Liver (tissue), 9 donors: ENCODE data around the gene ADAT2. TPM values are rescaled to one million over a fixed set of nuclear protein-coding genes. Genes with fewer than 3 reads are reported as not detected.

Experiments used
- DNase-seq: peaks from one replicate; pipeline ENCODE4 v3.0.0-alpha.2; 2017; ENCODE audit warnings: low spot score
- H3K27ac ChIP-seq, 2 donors: one replicate each; pipeline ENCODE4 v1.7.0; 2013; ENCODE audit warnings: inconsistent platforms in 2 of 2, low read length in 2 of 2, control low read depth in 1 of 2, low read depth in 1 of 2, mild to moderate bottlenecking in 1 of 2
- H3K27me3 ChIP-seq, 4 donors: one replicate each; pipeline versions ENCODE4 v1.6.1 to v1.7.0; 2013; ENCODE audit warnings: low read length in 3 of 4, inconsistent platforms in 1 of 4, mild to moderate bottlenecking in 1 of 4, moderate library complexity in 1 of 4; ENCODE audit not compliant: control insufficient read depth in 4 of 4, insufficient read depth in 4 of 4
- H3K36me3 ChIP-seq, 4 donors: one replicate each; pipeline versions ENCODE4 v1.6.1 to v1.7.0; 2013; ENCODE audit warnings: low read length in 3 of 4, mild to moderate bottlenecking in 3 of 4, low read depth in 1 of 4, moderate library complexity in 1 of 4; ENCODE audit not compliant: control insufficient read depth in 4 of 4, insufficient read depth in 3 of 4
- H3K4me1 ChIP-seq, 4 donors: one replicate each; pipeline versions ENCODE4 v1.6.1 to v1.7.0; 2013; ENCODE audit warnings: low read length in 3 of 4, mild to moderate bottlenecking in 3 of 4, moderate library complexity in 1 of 4; ENCODE audit not compliant: control insufficient read depth in 4 of 4, insufficient read depth in 4 of 4
- H3K4me3 ChIP-seq, 3 donors: one replicate each; pipeline versions ENCODE4 v1.6.1 to v1.7.0; 2013; ENCODE audit warnings: low read length in 3 of 3, control low read depth in 1 of 3, low read depth in 1 of 3, mild to moderate bottlenecking in 1 of 3
- H3K9ac ChIP-seq, 2 donors: one replicate each; pipeline ENCODE4 v1.7.0; 2013; ENCODE audit warnings: low read length in 2 of 2, mild to moderate bottlenecking in 2 of 2, moderate library complexity in 2 of 2, control low read depth in 1 of 2, low read depth in 1 of 2
- H3K9me3 ChIP-seq, 4 donors: one replicate each; pipeline versions ENCODE4 v1.6.1 to v1.7.0; 2013; ENCODE audit warnings: low read length in 3 of 4; ENCODE audit not compliant: control insufficient read depth in 4 of 4
- FOXA1 ChIP-seq: IDR thresholded peaks from 2 replicates; pipeline ENCODE4 v1.6.1; 2016; ENCODE audit warnings: antibody characterized with exemption
- GABPA ChIP-seq, 2 donors: IDR thresholded peaks in 1 of 2; conservative IDR thresholded peaks in 1 of 2; 2 replicates each; pipeline ENCODE4 v1.6.1; 2016; ENCODE audit warnings: antibody characterized with exemption in 2 of 2, mild to moderate bottlenecking in 1 of 2, moderate library complexity in 1 of 2
- HNF4A ChIP-seq, 2 donors: conservative IDR thresholded peaks; 2 replicates each; pipeline ENCODE4 v1.6.1; 2016; ENCODE audit warnings: antibody characterized with exemption in 2 of 2, mild to moderate bottlenecking in 2 of 2
- JUND ChIP-seq, 2 donors: IDR thresholded peaks; 2 replicates each; pipeline ENCODE4 v1.6.1; 2016; ENCODE audit warnings: antibody characterized with exemption in 2 of 2
- NR2F2 ChIP-seq: IDR thresholded peaks from 2 replicates; pipeline ENCODE4 v1.6.1; 2016; ENCODE audit warnings: antibody characterized with exemption
- RAD21 ChIP-seq, 2 donors: IDR thresholded peaks; 2 replicates each; pipeline ENCODE4 v1.6.1; 2016; ENCODE audit warnings: antibody characterized with exemption in 2 of 2, mild to moderate bottlenecking in 2 of 2
- SP1 ChIP-seq: IDR thresholded peaks from 2 replicates; pipeline ENCODE4 v1.6.1; 2018; ENCODE audit warnings: antibody characterized with exemption, mild to moderate bottlenecking
- WGBS: extraction: QIAGEN DNeasy Blood & Tissue Kit; methylation state at CpG from one replicate; pipeline ENCODE4 v1.1.7; 2013; 5-methylcytosine and 5-hydroxymethylcytosine counted together
- polyA plus RNA-seq, 2 donors: library from polyadenylated mRNA; stranded (reverse) in 1 of 2; unstranded in 1 of 2; fragments of 200-250 nt in 1 of 2; fragments of >200 nt in 1 of 2; fragmentation: Nextera tagmentation in 1 of 2; extraction: Ambion mirVana in 1 of 2; gene quantifications; one replicate each; pipeline versions ENCODE4 v1.2.1 to v1.2.3, GENCODE V29; 2013 to 2015
- total RNA-seq, 2 donors: library from RNA; depleted of rRNA; stranded (reverse); fragments of >200 nt; gene quantifications; one replicate each; pipeline ENCODE4 v1.2.3, GENCODE V29; 2014
- TF ChIP-seq, protein P1 (sequence below): fragments of 150-350 bp; IDR thresholded peaks from 2 replicates; pipeline ENCODE4 v1.5.1; 2017; ENCODE audit warnings: improper control_type of control experiment, low read depth, low read length; ENCODE audit not compliant: missing input control
- TF ChIP-seq, protein P2 (sequence below): IDR thresholded peaks from 2 replicates; pipeline ENCODE4 v1.6.1; 2016; ENCODE audit warnings: antibody characterized with exemption
- TF ChIP-seq, protein P3 (sequence below): IDR thresholded peaks from 2 replicates; pipeline ENCODE4 v1.6.1; 2016; ENCODE audit warnings: antibody characterized with exemption, mild to moderate bottlenecking
- TF ChIP-seq, protein P4 (sequence below): IDR thresholded peaks from 2 replicates; pipeline ENCODE4 v1.6.1; 2016; ENCODE audit warnings: antibody characterized with exemption
- donor health status: healthy.
- donor health status: healthy.
- donor health status: healthy.
- donor health status: healthy.
- donor health status: healthy.

ADAT2 gene
- total and polyA plus RNA-seq, 4 donors: 1.4 to 3.7 (median 2.5) TPM

DNA sequence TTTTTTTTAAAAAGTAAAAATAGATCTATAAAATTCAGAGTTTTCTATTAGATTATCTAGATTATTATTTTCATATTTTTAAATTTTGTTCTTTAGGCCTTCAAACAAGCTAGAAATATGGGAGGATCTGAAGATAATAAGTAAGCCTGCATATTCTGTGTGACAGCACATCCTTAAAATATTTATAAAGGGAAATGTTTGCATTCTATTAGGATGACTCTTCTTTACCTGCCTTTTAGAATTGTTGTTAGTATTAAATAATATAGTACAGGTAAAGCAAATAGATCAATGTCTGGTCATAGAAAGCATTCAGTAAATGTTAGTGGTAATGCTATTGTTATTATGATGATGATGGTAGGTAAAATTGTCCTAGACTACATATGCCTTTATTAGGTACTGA is 17.5 kb upstream of the ADAT2 start:
- Histone ChIP-seq H3K9me3 (no peaks in the 10 kb centered on the region), H3K27me3 (no peaks in the 10 kb centered on the region), H3K27ac (no peak overlapping the region), H3K4me3 (no peak overlapping the region), H3K9ac (no peak overlapping the region), H3K36me3 (peaks cover 2 to 23% (median 8%) of the 10 kb centered on the region in 4 donors), H3K4me1 (no peaks in the 10 kb centered on the region)
- no peak for TF ChIP-seq NR2F2
- no peak for DNase-seq

DNA sequence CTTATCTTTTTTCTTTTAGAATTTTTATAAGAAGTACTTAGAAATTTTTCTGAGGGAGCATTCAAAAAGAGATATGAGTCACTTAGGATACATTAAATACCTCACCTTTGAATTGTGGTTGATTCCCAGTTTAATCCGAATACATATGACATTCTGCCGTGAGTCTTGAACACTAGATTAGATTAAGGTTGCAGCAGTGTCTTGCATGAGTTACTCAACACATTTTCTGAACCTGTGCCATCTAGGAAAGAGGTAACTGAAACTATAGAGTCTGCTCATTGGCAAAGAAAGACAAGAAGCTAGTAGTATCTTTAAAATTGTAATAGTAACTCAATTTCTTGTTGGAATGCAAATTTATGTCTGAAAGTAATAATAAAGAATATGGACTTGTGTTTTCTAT is 15.1 kb upstream of the ADAT2 start:
- TF ChIP-seq SP1 (no peak), HNF4A (conservative IDR thresholded peaks at IDR 0.05) (no peak), NR2F2 (no peak), RAD21 (IDR thresholded peaks at IDR 0.05) (no peak), JUND (IDR thresholded peaks at IDR 0.05) (no peak)
- TF ChIP-seq, protein P1, sequence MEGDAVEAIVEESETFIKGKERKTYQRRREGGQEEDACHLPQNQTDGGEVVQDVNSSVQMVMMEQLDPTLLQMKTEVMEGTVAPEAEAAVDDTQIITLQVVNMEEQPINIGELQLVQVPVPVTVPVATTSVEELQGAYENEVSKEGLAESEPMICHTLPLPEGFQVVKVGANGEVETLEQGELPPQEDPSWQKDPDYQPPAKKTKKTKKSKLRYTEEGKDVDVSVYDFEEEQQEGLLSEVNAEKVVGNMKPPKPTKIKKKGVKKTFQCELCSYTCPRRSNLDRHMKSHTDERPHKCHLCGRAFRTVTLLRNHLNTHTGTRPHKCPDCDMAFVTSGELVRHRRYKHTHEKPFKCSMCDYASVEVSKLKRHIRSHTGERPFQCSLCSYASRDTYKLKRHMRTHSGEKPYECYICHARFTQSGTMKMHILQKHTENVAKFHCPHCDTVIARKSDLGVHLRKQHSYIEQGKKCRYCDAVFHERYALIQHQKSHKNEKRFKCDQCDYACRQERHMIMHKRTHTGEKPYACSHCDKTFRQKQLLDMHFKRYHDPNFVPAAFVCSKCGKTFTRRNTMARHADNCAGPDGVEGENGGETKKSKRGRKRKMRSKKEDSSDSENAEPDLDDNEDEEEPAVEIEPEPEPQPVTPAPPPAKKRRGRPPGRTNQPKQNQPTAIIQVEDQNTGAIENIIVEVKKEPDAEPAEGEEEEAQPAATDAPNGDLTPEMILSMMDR: no peak
- TF ChIP-seq, protein P2, sequence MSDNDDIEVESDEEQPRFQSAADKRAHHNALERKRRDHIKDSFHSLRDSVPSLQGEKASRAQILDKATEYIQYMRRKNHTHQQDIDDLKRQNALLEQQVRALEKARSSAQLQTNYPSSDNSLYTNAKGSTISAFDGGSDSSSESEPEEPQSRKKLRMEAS: no peak
- TF ChIP-seq, protein P3, sequence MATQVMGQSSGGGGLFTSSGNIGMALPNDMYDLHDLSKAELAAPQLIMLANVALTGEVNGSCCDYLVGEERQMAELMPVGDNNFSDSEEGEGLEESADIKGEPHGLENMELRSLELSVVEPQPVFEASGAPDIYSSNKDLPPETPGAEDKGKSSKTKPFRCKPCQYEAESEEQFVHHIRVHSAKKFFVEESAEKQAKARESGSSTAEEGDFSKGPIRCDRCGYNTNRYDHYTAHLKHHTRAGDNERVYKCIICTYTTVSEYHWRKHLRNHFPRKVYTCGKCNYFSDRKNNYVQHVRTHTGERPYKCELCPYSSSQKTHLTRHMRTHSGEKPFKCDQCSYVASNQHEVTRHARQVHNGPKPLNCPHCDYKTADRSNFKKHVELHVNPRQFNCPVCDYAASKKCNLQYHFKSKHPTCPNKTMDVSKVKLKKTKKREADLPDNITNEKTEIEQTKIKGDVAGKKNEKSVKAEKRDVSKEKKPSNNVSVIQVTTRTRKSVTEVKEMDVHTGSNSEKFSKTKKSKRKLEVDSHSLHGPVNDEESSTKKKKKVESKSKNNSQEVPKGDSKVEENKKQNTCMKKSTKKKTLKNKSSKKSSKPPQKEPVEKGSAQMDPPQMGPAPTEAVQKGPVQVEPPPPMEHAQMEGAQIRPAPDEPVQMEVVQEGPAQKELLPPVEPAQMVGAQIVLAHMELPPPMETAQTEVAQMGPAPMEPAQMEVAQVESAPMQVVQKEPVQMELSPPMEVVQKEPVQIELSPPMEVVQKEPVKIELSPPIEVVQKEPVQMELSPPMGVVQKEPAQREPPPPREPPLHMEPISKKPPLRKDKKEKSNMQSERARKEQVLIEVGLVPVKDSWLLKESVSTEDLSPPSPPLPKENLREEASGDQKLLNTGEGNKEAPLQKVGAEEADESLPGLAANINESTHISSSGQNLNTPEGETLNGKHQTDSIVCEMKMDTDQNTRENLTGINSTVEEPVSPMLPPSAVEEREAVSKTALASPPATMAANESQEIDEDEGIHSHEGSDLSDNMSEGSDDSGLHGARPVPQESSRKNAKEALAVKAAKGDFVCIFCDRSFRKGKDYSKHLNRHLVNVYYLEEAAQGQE: no peak
- TF ChIP-seq, protein P4, sequence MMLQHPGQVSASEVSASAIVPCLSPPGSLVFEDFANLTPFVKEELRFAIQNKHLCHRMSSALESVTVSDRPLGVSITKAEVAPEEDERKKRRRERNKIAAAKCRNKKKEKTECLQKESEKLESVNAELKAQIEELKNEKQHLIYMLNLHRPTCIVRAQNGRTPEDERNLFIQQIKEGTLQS: no peak
- DNase-seq: no peak
- 93% methylated on average over 2 of the region's 2 CpGs for WGBS
- Histone ChIP-seq H3K36me3 (peaks cover 2 to 17% (median 11%) of the 10 kb centered on the region in 4 donors), H3K4me3 (no peak overlapping the region), H3K9ac (no peak overlapping the region), H3K27me3 (no peaks in the 10 kb centered on the region), H3K27ac (no peak overlapping the region), H3K9me3 (no peaks in the 10 kb centered on the region), H3K4me1 (no peaks in the 10 kb centered on the region)

DNA sequence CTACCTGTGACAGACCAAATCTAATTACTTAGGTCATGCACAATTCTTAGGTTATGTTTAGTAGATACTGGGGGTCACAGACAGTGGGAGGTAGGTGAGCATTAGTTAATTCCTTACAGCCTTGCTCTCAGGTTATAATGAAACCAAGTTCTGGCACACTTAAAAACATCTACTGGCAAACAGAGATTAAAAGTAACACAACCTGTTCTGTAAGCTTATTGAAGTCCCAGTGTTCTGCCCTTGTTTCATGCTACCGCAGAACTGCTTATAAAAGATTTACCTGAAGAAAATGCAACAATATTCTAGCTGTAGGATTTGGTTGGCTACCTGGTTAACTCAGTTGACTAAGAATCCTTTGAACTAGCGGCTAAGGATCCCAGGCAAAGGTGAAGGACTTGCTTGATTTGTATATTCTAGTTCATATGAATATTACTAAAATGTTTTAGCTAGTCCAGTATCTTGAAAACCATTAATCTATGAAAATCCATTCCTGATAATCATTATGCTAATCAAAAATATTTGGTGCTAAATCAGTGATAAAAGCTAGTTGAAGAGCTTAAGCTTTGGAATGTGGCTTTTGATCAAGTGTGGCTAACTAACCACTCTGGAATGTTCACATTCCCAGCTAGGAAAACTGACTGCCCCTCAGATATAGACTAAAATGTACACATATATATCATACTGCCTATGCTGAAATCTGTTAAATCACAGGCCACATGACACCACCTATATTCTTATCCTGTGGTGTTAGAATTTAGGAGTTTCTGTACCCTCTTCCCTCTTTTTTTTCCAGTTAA is 7.3 kb upstream of the ADAT2 start:
- WGBS: 86% methylated on average over 2 of the region's 2 CpGs
- Histone ChIP-seq H3K27ac (no peak overlapping the region), H3K9ac (no peak overlapping the region), H3K4me3 (no peak overlapping the region), H3K36me3 (peaks cover 2 to 9% (median 7%) of the 10 kb centered on the region in 4 donors), H3K9me3 (no peaks in the 10 kb centered on the region), H3K4me1 (peaks cover 0 to 3% (median 0%) of the 10 kb centered on the region in 4 donors), H3K27me3 (no peaks in the 10 kb centered on the region)
- no peak for DNase-seq
- TF ChIP-seq, protein P3: no peak
- TF ChIP-seq, protein P1: no peak
- TF ChIP-seq GABPA (IDR thresholded peaks at IDR 0.05 in 1 of 2, conservative IDR thresholded peaks at IDR 0.05 in 1 of 2) (no peak), HNF4A (conservative IDR thresholded peaks at IDR 0.05) (no peak), FOXA1 (no peak), RAD21 (IDR thresholded peaks at IDR 0.05) (no peak)
- TF ChIP-seq, protein P2: no peak
- TF ChIP-seq, protein P4: no peak
